GM12874 (cell line): ENCODE results near the gene ITPKB.

Source experiments
- CTCF ChIP-seq: IDR thresholded peaks from 2 replicates; pipeline ENCODE4 v1.5.1; 2011; ENCODE audit warnings: low read depth, mild to moderate bottlenecking, control low read depth, low read length, moderate library complexity; ENCODE audit not compliant: insufficient read depth

ITPKB gene

DNA sequence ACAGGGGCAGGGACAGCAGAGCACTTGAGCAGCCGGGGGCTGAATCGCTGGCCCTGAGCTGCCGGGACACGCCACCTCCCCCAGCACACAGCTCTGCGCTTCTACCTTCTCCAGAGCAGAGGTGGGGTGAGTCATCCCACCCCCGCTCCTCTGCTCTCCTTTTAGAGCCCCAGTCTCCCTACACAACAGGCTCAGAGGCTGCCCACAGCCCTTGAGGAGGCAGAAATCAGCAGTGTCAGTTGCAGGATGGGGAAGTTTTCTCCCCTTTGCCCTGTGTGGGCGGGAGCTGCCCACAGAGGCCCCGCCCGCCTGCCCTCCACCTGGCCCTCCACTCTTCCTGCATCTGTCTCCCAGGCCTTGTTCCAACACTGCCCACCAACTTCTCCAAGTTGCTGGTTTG lies 95.9 kb downstream of the ITPKB start:
- no peak for TF ChIP-seq CTCF

DNA sequence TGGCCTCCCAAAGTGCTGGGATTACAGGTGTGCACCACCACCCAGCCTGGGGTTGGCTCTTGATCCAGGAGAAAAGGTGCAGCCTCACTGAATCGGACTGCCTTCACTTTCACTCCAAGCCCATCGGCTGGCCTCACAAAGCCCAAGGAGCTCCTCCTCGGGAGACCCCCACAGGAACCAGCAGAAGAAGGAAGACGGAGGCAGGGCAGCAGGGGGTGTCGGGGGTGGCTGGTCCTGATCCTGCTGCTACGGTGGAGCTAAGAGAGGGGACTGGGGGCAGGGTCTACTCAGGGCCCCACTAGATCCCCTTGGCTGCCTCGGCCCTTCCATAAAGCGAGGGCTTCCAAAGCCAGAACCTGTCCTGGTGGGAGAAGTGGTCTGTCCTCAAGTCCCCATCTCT lies 96.7 kb downstream of the ITPKB start:
- no peak for TF ChIP-seq CTCF

- TF ChIP-seq CTCF, result no peak
Observed at GRCh38 chr1:226641671-226642231, 97.3 kb downstream of the ITPKB start.

GRCh38 chr1:226640321-226641136 lies 98.6 kb downstream of the ITPKB start:
- no peak for TF ChIP-seq CTCF

DNA sequence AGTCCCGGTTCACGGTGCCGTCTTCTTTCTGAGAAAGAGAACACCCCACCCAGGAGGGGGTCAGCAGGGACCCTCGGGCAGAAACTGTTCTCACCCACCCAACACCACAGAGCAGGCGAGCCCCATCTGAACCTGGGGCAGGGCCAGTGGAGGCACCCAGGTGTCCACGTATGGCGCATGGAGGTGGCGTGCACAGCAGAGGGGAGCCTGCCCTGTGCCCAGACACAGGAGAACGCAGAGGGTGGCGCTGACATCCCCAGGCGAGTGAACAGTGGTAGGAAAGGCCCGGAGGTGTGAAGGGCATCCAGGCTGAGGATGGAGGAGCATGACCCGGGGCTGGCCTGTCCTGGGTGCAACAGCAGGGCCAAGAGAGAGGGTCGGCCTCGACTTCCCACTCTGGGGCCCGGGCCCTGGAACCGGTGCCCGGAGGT lies 99.4 kb downstream of the ITPKB start:
- no peak for TF ChIP-seq CTCF

- no peak for TF ChIP-seq CTCF
Observed at GRCh38 chr1:226638608-226639007, 100.5 kb downstream of the ITPKB start.

DNA sequence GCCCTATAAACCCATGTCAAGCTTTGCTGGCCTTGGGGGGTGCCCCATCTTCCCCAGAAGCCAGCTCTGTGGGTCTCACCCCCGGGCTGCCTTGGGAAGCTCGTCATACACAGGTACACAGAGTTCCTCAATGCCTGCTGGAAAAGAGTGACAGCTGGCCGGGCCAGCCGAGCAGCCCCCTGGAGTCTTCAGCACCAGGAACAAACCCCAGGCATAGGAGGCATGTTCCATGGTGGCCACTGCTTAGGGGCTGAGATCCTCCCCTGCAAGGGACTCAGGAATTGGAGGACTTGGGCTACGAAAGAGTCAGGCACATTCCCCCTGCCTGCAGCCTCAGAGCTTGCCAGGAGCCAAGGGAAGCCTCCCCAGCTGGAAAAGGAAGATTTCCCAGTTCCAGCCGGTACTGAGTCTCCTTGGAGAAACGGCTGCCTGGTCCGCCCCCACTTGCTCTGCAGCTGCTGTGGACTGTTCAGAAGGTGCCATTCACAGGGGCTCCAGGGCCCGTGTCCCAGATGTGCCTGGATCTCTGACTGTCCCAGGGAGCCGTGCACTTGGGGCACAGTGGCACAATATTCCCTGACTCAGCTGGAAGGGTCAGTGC lies 101.0 kb downstream of the ITPKB start:
- TF ChIP-seq CTCF, result no peak
